Endothelial cell of umbilical vein (primary cell): ENCODE data around the gene TOB1. TPM values are rescaled to one million over a fixed set of nuclear protein-coding genes. Genes with fewer than 3 reads are reported as not detected.

ENCODE experiments used
- BruUV-seq: library from RNA; stranded (reverse); fragments of 400-500 nt; replicated peaks from 2 replicates; lab custom pipeline; 2021; lab: Mats Ljungman, UMichigan
- CTCF ChIA-PET: fragments of 300-600, 350-600 bp; sonication (Branson Sonifier 250); formaldehyde crosslinking; loops from one replicate; lab custom pipeline; 2021; ENCODE audit warnings: antibody characterized with exemption, inconsistent platforms; lab: Charles Lee
- POLR2A ChIA-PET: fragments of 300-600, 350-600 bp; sonication (Branson Sonifier 250); formaldehyde crosslinking; loops from one replicate; lab custom pipeline; 2021; ENCODE audit warnings: antibody characterized with exemption, inconsistent platforms; lab: Charles Lee
- DNase-seq: peaks from one replicate; pipeline ENCODE4 v3.0.0-alpha.2; 2011; ENCODE audit warnings: low read depth, low spot score
- FAIRE-seq: peaks from 2 replicates; lab custom pipeline; 2011; peaks lifted over from hg19 to GRCh38; lab: Jason Lieb, UNC
- H2AFZ ChIP-seq: 2 replicates; pipeline ENCODE4 v1.6.0; 2012; ENCODE audit warnings: low read depth, low read length, control low read depth, inconsistent platforms
- H3K27ac ChIP-seq: 2 replicates; pipeline ENCODE4 v1.5.1; 2011; ENCODE audit warnings: low read depth, mild to moderate bottlenecking, control low read depth, low read length, moderate library complexity; ENCODE audit not compliant: insufficient read depth
- H3K27me3 ChIP-seq, 2 experiments: 2 replicates each; pipeline versions ENCODE4 v1.6.0 to v1.6.1; 2011; ENCODE audit warnings: low read length in 2 of 2, mixed read lengths in 1 of 2; ENCODE audit not compliant: control insufficient read depth in 2 of 2, insufficient read depth in 2 of 2
- H3K36me3 ChIP-seq, 2 experiments: 2 replicates in 1 of 2; 3 replicates in 1 of 2; pipeline ENCODE4 v1.5.1; 2011; ENCODE audit warnings: low read length in 2 of 2, mild to moderate bottlenecking in 1 of 2, moderate library complexity in 1 of 2; ENCODE audit not compliant: control insufficient read depth in 2 of 2, insufficient read depth in 2 of 2; ENCODE audit errors: extremely low read depth in 1 of 2
- H3K4me1 ChIP-seq: 3 replicates; pipeline ENCODE4 v1.5.1; 2011; ENCODE audit warnings: mild to moderate bottlenecking, low read length; ENCODE audit not compliant: control insufficient read depth, insufficient read depth; ENCODE audit errors: extremely low read depth
- H3K4me2 ChIP-seq: 2 replicates; pipeline ENCODE4 v1.6.1; 2011; ENCODE audit warnings: low read length, control low read depth, mixed read lengths; ENCODE audit not compliant: insufficient read depth
- H3K4me3 ChIP-seq, 3 experiments: fragments of 200-600 bp in 1 of 3; sonication (generic), shearing (Covaris generic) in 1 of 3; replicated peaks in 1 of 3; 2 replicates each; pipeline ENCODE4 v1.5.1; 2011 to 2016; ENCODE audit warnings: control low read depth in 3 of 3, low read length in 3 of 3, mild to moderate bottlenecking in 2 of 3, inconsistent platforms in 1 of 3, low read depth in 1 of 3, moderate library complexity in 1 of 3; ENCODE audit not compliant: insufficient read depth in 1 of 3
- H3K79me2 ChIP-seq: 2 replicates; pipeline ENCODE4 v1.6.0; 2012; ENCODE audit warnings: low read length, inconsistent platforms; ENCODE audit not compliant: control insufficient read depth, insufficient read depth
- H3K9ac ChIP-seq: replicated peaks from 2 replicates; pipeline ENCODE3; 2011; ENCODE audit warnings: low read length, control low read depth; ENCODE audit not compliant: insufficient read depth; ENCODE audit errors: extremely low read depth
- H3K9me1 ChIP-seq: replicated peaks from 3 replicates; pipeline ENCODE4 v1.6.0; 2011; ENCODE audit warnings: mild to moderate bottlenecking, low read length; ENCODE audit not compliant: control insufficient read depth, insufficient read depth; ENCODE audit errors: extremely low read depth
- H3K9me3 ChIP-seq: replicated peaks from 2 replicates; pipeline ENCODE4 v1.5.1; 2012; ENCODE audit warnings: low read length, inconsistent platforms; ENCODE audit not compliant: control insufficient read depth, insufficient read depth
- H4K20me1 ChIP-seq: replicated peaks from 2 replicates; pipeline ENCODE3; 2011; ENCODE audit warnings: mild to moderate bottlenecking, low read length; ENCODE audit not compliant: control insufficient read depth, insufficient read depth; ENCODE audit errors: extremely low read depth
- EZH2 ChIP-seq: IDR thresholded peaks from 2 replicates; pipeline ENCODE4 v1.6.1; 2012; ENCODE audit warnings: borderline replicate concordance, low read depth, mild to moderate bottlenecking, moderate library complexity, low read length, inconsistent platforms; ENCODE audit not compliant: severe bottlenecking
- FOS ChIP-seq: IDR thresholded peaks from 2 replicates; pipeline ENCODE4 v1.6.1; 2011; ENCODE audit warnings: mild to moderate bottlenecking, low read length, moderate library complexity, borderline replicate concordance; ENCODE audit not compliant: insufficient read depth
- GATA2 ChIP-seq: IDR thresholded peaks from 2 replicates; pipeline ENCODE4 v1.7.0; 2011; ENCODE audit warnings: low read depth, mild to moderate bottlenecking, moderate library complexity, mixed read lengths, low read length; ENCODE audit not compliant: insufficient read length, insufficient read depth
- JUN ChIP-seq: IDR thresholded peaks from 2 replicates; pipeline ENCODE4 v1.6.1; 2011; ENCODE audit warnings: borderline replicate concordance, low read depth; ENCODE audit not compliant: insufficient read length, insufficient read depth
- MAX ChIP-seq: IDR thresholded peaks from 2 replicates; pipeline ENCODE4 v1.6.1; 2011; ENCODE audit not compliant: insufficient read depth, insufficient read length
- MYC ChIP-seq: IDR thresholded peaks from one replicate; pipeline ENCODE4 v1.6.1; 2011; ENCODE audit warnings: mild to moderate bottlenecking, low read depth, low read length
- POLR2A ChIP-seq: IDR thresholded peaks from 2 replicates; pipeline ENCODE4 v1.6.1; 2012; ENCODE audit warnings: low read depth, mild to moderate bottlenecking, control low read depth, low read length
- POLR2AphosphoS5 ChIP-seq: IDR thresholded peaks from 2 replicates; pipeline ENCODE4 v1.6.1; 2012; ENCODE audit warnings: low read depth, mild to moderate bottlenecking, control low read depth, low read length, moderate library complexity; ENCODE audit not compliant: insufficient read depth
- dilution Hi-C: fragments of 300-500 bp; cut with MboI; formaldehyde crosslinking; loops from one replicate; pipeline ENCODE4 v1.15.0; 2019; ENCODE audit warnings: low sequenced_read_pairs; ENCODE audit not compliant: extremely low pct_ligation_motif_present
- intact Hi-C: fragments of 100-400 bp; cut with micrococcal nuclease; formaldehyde crosslinking; loops from one replicate; pipeline ENCODE4 v1.10.0; 2022
- polyA plus RNA-seq, 4 experiments: library from polyadenylated mRNA; depleted of rRNA in 3 of 4; stranded (reverse) in 3 of 4; unstranded in 1 of 4; fragments of >200 nt; gene quantifications; 2 replicates each; pipeline versions ENCODE4 v1.2.1 to v1.2.3, GENCODE V29; 2011 to 2012; ENCODE audit warnings: missing spikeins in 1 of 4
- total RNA-seq: library from RNA; stranded (reverse); gene quantifications from 2 replicates; pipeline ENCODE4 v1.2.3, GENCODE V29; 2021
- TF ChIP-seq, protein P1 (sequence below), 2 donors: IDR thresholded peaks; 1 replicate in 1 of 2; 2 replicates in 1 of 2; pipeline ENCODE4 v1.5.1; 2011; ENCODE audit warnings: low read length in 2 of 2, mild to moderate bottlenecking in 2 of 2, moderate library complexity in 2 of 2, control low read depth in 1 of 2, inconsistent platforms in 1 of 2, low read depth in 1 of 2; ENCODE audit not compliant: insufficient read depth in 1 of 2; ENCODE audit errors: extremely low read depth in 1 of 2

The TOB1 gene
- total and polyA plus RNA-seq, 2 donors (not counting 3 experiments of a cell fraction or from before 2014, with no cell fraction given): 3.3 to 12.9 TPM

GRCh38 chr17:50845240-50846147, 20.7 kb downstream of the TOB1 start:
- H3K27ac ChIP-seq: no peak overlapping the region
- no TSS peak for BruUV-seq
- intact Hi-C loops: no loop called here

More at GRCh38 chr17:50845240-50846147, 20.7 kb downstream of the TOB1 start:
- no peak overlapping the region for H2AFZ ChIP-seq
- DNase-seq (no peak), FAIRE-seq (no peak)
- no peak for TF ChIP-seq JUN
- TF ChIP-seq EZH2: no peak
- no peak for TF ChIP-seq MAX
- TF ChIP-seq GATA2: no peak
- TF ChIP-seq, protein P1, sequence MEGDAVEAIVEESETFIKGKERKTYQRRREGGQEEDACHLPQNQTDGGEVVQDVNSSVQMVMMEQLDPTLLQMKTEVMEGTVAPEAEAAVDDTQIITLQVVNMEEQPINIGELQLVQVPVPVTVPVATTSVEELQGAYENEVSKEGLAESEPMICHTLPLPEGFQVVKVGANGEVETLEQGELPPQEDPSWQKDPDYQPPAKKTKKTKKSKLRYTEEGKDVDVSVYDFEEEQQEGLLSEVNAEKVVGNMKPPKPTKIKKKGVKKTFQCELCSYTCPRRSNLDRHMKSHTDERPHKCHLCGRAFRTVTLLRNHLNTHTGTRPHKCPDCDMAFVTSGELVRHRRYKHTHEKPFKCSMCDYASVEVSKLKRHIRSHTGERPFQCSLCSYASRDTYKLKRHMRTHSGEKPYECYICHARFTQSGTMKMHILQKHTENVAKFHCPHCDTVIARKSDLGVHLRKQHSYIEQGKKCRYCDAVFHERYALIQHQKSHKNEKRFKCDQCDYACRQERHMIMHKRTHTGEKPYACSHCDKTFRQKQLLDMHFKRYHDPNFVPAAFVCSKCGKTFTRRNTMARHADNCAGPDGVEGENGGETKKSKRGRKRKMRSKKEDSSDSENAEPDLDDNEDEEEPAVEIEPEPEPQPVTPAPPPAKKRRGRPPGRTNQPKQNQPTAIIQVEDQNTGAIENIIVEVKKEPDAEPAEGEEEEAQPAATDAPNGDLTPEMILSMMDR (IDR thresholded peaks at IDR 0.05; ENCODE audit: extremely low read depth in 1 of 2, insufficient read depth in 1 of 2, low read depth in 1 of 2, low read length in 2 of 2): no peak
- TF ChIP-seq MYC: no peak
- TF ChIP-seq POLR2AphosphoS5: no peak
- TF ChIP-seq FOS: no peak
- TF ChIP-seq POLR2A: no peak
- H3K9me3 ChIP-seq: no peaks in the 10 kb centered on the region
- ChIA-PET POLR2A (no interaction called here), CTCF (interaction anchor here (1.4 to 9.6 kb wide), 3 partner anchors 10 to 295 kb away, joined by 5 to 130 read pairs (median 6); partner anchors contain the start of gene WFIKKN2)
- H3K79me2 ChIP-seq: no peaks in the 10 kb centered on the region
- no peaks in the 10 kb centered on the region for H3K4me1 ChIP-seq
- no peaks in the 10 kb centered on the region for H3K9me1 ChIP-seq
- no peak overlapping the region for H3K4me2 ChIP-seq
- H3K27me3 ChIP-seq: no peaks in the 10 kb centered on the region
- no peaks in the 10 kb centered on the region for H4K20me1 ChIP-seq
- dilution Hi-C loops: no loop called here
- no peak overlapping the region for H3K4me3 ChIP-seq
- H3K36me3 ChIP-seq: no peaks in the 10 kb centered on the region
- H3K9ac ChIP-seq: no peak overlapping the region
